HL-60/S4 treated with phorbol 12-myristate 13-acetate at 8.2 ng/mL for 4 days and 3 days (cell line): Measurements from ENCODE around the gene GAN.
"Not testable (repeated sequence)": the region's sequence is repeated elsewhere in the genome, so short reads cannot be mapped to it uniquely, and the experiment has no call there.

Experiments used
- in situ Hi-C: fragments of 300-500 bp; cut with MboI; formaldehyde crosslinking; loops from 2 replicates; pipeline ENCODE4 v1.15.0; 2022; ENCODE audit warnings: low sequenced_read_pairs

Gene GAN

DNA sequence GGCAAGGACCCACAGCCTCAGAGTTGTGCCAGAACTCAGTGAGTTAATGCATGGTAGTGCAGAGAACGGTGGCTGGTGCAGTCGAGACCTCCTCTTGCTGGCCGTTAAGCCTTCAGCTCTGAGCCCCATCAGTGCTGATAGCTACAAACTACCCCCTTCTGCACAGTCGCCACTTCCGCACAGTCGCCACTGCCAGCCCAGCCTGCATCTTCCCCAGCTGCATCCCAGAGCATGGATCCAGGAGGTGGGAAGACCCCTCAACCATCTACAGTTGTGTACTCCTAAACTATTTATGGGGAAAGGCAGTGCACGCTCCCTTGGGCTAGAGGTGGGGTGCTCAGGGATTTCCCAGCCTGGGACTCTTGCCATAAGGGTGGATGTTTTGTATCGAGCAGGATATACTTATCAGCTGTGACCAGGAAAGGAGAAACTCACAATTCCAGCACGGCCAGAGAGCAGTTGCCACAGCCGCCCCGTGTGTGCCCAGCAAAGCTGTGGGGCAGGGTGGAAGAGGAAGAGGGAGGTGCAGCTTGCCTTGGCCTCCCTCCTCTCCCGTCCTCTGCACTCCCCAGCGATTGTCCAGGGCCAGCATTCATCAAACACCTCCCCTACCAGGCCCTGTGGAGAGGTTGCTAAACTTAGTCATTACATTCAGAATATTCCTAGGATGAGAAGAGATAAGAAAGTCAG is 80.3 kb downstream of the GAN start:
- in situ Hi-C loops: loop anchor here (25.0 kb wide), 1 partner anchor 317 kb away; no protein-coding TSS in a partner anchor

- in situ Hi-C loops: loop anchor here (25.0 kb wide), 1 partner anchor 315 kb away; no protein-coding TSS in a partner anchor
These were observed 82.5 kb downstream of the GAN start for GRCh38 chr16:81397058-81397878.

GRCh38 chr16:81397879-81398520 is 83.2 kb downstream of the GAN start:
- in situ Hi-C loops: loop anchor here (25.0 kb wide), 1 partner anchor 314 kb away; no protein-coding TSS in a partner anchor

GRCh38 chr16:81399909-81400308 is 85.1 kb downstream of the GAN start:
- in situ Hi-C loops: loop anchor here (25.0 kb wide), 1 partner anchor 312 kb away; no protein-coding TSS in a partner anchor

DNA sequence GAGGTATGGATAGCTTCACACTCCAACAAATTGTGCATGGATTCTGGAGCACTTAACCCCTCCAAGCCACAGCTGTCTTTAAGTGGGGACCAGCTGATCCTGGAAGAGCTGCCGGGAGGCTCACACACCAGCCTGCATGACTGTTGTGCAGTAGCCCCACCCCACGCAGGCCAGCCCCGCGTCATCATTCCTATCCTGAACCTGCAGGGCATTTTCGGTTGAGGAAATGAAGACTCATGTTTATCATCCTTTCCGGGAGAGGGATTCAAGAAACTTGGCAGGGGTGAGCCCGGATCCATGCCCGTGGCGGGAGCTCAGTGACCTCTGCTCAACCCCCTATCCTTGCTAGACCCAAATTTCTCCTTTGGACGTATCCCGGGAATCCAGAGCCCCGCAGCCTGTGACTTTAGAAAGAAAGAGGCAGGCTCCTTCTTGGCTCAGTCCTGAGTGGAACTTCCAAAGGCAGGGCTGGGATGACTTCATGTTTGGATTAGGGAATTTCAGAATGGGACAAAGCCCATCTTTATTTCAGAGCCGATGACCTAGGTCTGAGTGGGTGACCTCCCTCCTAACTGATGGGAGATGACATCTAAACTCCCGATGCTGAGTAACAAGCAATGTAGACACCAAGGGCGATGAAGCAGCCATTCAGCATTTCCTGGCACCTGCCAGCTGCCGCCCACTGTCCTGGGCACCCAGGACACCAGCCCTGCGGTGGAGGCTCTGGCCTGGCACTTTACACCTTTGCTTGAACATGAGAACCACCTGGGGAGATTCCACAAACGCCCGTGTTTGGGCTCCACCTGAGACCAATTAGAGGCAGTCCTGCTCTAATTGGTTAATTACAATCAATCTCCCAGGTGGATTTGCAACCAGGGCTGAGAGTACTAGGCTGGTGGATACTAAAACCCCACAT is 86.5 kb downstream of the GAN start:
- in situ Hi-C loops: no loop called here

- in situ Hi-C loops: no loop called here
These were observed 88.4 kb downstream of the GAN start for GRCh38 chr16:81403208-81403600.

DNA sequence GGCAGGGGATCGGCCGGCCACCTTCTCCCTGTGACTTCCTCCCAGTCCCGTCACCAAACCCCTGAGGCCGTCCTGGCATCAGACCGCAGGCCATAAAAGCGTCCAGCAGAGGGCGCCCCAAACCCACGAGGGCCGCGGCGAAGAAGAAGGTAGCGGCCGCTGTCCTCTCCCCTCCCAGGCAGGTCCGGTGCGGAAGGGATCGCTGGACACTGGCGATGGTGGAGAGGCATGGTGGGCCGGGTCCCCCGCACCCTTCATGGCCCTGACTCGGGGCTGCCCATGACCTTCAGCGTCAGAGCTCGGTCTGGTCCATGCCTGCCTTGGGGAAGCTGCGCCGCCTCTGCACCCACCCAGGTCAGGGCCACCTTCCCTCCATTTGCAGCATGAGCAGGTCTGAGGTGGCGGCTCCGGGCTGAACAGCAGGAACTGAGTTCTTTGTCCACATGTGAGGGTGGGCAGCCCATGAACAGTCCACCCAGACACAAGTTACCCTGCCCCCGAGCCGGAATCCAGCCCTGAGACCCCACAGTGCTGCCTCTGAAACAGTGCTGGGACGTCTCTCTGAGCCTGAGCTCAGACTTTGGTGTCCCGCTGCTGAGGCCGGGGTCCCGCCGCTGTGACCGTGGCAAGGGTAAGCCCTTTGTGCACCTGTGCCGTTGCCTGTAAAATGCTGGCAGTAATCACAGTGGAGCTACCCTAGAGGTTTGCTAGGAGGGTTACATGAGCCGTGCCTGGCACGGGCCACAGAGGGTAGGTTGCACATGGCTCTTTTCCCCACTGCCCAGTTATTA is 89.0 kb downstream of the GAN start:
- in situ Hi-C loops: no loop called here

DNA sequence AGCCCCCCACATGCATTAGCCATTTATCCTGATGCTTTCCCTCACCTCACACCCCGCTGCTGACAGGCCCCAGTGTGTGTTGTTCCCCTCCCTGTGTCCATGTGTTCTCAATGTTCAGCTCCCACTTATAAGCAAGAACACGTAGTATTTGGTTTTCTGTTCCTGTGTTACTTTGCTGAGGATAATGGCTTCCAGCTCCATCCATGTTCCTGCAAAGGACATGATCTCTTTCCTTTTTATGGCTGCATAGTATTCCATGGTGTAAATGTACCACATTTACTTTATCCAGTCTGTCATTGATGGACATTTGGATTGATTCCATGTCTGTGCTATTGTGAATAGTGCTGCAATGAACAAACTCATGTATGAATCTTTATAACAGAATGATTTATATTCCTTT is 90.2 kb downstream of the GAN start:
- in situ Hi-C loops: not testable (repeated sequence)

- in situ Hi-C loops: no loop called here
These were observed 90.9 kb downstream of the GAN start for GRCh38 chr16:81405702-81406113.

DNA sequence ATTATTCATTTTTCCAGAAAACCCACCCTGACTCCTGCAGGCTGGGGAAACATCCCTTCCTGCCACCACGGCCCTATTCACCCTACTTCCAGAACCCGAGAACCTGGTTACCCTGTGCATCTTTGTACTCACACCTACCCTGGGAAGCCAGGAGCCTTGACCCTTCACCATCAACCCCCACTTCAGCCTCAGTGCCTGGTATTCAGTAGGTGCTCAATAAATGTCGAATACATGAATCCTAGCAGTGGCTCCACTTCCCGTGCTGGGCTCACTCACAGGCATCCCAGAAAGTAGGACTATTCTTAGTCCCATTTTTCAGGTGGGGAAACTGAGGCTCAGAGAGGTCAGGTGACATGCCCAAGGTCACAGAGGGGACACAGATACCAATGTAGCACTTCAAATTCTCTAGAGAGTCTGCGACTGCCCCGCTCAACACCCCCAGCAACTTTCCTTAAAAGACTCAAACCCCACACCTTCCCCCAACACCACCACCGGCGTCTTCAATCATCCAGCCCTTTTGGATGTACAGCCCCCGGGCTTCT is 93.7 kb downstream of the GAN start:
- in situ Hi-C loops: no loop called here

DNA sequence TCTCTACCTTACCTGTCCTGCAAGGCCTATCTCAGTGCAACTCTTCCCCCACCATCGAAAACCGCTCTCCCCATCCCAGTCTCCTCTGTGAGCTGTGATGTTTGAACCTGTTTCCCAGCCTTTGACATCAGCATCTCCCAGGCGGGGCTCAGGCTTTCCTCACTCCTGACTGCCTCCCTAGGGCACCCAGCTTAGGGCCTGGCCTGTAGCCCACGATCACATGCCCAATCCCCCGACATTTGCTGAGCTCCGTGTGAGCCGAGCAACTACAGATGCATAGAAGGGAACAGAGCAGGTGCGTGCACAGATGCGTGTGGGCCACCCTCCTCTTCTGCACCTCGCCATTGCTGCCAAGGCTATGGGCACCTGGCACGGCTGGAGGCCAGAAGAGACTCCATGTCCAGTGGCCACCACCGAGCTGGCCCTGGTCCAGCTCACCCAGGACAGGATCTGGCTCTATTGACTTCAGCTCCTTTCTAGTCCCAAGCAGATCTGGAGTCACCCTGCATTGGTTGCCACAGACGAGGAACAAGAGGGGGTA is 94.3 kb downstream of the GAN start:
- in situ Hi-C loops: no loop called here

GRCh38 chr16:81410643-81411293 is 96.0 kb downstream of the GAN start:
- in situ Hi-C loops: no loop called here

GRCh38 chr16:81413245-81413990 is 98.7 kb downstream of the GAN start:
- in situ Hi-C loops: no loop called here

DNA sequence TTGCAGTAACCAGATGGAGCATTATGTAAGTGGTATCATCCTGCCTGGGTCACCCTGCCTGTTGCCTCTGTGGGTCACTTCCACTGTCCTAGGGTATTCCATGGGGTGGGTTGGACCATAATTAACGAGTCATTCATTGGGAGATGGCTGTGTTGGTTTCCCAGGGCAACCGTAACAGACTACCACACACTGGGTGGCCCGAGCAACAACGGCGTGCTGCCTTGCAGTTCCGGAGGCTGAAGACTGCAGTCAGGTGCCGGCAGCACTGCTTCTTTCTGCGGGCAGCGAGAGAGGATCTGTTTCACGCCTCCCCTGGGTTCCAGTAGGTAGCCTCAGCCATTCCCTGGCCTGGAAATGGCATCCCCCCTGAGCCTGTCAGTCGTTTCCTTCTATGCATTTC is 101.0 kb downstream of the GAN start:
- in situ Hi-C loops: no loop called here

GRCh38 chr16:81416749-81417148 is 102.0 kb downstream of the GAN start:
- in situ Hi-C loops: no loop called here

DNA sequence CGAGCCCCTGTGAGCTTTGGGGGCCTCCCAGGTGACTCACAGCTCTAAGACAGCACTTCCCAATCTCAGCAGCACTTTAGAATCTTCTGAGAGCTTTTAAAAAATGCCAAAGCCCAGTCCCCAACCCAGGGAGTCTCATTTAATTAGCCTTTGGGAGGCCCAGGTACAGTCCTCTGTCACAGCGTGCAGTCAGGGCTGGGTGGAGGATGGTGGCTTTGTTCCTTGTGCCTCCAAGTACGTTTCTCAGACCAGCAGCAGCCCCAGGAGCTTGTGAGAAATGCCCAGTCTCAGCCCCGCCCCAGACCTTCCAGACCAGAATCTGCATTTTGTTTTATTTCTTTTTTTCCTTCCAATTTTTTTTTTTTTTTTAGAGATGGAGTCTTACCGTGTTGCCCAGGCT is 102.4 kb downstream of the GAN start:
- in situ Hi-C loops: no loop called here

- in situ Hi-C loops: no loop called here
These were observed 105.0 kb downstream of the GAN start for GRCh38 chr16:81419806-81420205.

GRCh38 chr16:81421126-81421525 is 106.4 kb downstream of the GAN start:
- in situ Hi-C loops: no loop called here
